ENCODE measurements around the gene PPP6R2. TPM values are rescaled to one million over a fixed set of nuclear protein-coding genes. Genes with fewer than 3 reads are reported as not detected.
"Not testable (repeated sequence)": the region's sequence is repeated elsewhere in the genome, so short reads cannot be mapped to it uniquely, and the experiment has no call there.

PPP6R2 gene
- total RNA-seq, 2 donors from 2014 or later, result 35.3 to 36.0 TPM

DNA sequence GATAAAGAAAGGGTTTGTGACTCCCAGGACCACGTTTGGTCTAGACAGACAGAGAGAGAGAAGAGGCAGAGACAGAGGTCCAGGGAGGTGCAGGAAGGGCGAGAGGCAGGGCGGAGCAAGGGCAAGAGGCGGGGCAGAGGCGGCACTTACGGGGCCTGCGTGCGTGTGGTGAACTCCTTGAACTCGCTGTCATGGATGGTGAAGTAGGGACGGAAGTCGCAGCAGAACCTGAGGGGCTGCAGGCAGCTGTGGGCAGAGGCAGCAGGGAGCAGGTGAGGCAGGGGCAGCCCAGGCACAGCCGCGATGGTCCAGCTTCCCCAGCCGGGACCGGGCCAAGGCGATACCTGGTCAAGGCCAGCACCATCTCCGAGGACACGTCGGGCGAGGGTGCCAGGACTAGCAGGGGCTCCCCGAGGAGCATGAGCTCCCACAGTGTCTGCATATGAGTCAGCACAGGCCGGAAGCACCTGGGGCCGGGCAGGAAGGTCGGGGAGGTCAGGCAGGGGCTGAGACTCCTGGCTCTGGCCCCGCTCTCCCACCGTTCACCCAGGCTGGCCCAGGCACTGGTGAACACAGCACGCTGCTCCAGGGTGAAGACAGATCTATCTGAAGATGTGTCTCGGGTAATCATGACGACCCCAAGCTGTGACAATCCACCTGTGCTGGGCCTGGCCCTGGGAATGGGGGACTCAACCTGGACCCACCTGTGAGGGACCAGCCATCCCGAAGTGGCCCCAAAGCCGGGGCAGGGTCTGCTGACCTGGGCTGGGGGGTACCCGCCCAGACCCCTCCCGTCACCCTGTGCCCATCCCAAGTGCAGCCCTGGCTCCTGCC is 28.5 kb upstream of the PPP6R2 start:
- DNase-seq (ENCODE audit: low spot score), result peak; percentile 89

DNA sequence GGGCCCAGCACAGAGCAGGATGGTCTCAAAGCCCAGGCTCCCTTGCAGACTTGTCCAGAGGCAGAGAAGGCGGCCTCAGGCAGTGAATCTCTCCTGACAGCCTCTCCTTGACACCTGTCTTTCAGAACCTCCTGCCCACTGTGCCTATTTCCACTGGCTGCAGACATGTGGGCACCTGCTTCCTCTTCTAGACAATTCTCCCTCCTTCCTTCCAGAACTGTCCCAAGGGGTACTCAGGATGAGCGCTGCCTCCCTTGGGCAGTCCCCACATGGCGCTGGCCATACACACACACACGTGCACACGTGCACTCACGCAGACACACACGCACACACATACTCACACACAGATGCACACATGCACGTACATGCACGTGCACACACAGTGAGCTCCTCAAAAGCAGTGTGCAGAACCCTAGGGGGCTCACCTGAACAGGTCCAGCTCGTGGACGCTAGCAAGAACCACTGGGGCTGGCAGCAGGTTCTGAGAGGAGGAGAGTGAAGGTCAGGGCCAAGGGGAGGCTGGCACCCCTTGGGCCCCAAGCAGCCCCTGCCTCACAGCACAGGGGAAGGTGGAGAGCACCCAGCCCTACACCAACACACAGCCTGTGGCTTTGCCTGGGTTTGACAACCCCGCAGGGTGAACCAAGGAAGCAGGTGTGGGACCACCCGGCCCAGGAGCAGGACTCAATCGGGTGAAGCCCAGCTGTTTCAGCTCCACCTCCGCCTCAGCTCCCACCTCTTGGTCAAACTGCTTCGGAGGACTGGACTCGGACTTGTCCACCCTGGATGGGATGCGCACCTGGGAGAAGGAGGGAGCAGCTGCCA is 27.6 kb upstream of the PPP6R2 start:
- DNase-seq (ENCODE audit: low spot score), result peak; percentile 54
- intact Hi-C loops (cut with DNase I), result no loop called here

More for the DNA sequence above, 28.5 kb upstream of the PPP6R2 start:
- intact Hi-C loops (cut with DNase I), result no loop called here

DNA sequence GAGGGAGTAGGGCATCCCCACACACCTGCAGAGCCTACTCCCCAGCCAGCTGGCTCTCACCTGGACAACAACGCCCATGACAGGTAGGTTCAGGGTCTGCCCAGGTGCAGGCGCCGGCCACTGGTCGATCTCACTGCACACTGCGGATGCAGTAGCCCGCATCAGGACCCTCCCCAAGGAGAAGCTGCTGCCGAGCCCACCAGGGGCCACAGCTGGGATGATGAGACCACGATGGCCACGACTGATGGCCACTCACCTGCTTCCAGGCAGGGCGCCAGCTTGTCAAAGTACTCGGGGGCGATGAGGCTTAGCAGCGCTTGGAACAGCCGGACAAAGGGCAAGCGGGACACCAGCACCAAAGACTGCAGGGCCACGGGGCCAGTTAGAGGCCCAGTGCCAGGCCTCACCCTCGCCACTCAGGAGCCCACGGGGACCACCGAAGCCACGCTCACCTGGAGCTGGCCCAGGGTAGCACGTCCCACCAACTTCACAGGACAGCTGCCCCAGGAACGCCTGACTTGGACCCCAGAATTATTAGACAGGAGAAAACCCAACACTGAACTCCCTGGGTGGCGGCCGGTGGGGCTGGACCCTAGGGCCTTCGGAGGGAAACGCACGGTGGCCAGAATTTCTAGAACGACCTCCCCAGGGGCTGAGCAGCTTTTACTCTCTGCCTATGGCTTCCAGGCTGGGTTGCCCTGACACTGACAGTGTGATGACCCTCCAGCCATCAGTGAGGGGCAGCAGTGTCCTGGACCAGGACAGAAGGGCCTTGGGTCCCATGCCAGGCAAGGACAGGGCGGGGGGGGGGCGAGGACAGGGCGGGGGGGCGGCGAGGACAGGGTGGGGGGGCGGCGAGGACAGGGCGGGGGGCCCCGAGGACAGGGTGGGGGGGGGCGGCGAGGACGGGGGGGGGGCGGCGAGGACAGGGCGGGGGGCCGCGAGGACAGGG is 26.7 kb upstream of the PPP6R2 start:
- intact Hi-C loops (cut with DNase I), result no loop called here
- DNase-seq (ENCODE audit: low spot score), result peak; percentile 66

DNA sequence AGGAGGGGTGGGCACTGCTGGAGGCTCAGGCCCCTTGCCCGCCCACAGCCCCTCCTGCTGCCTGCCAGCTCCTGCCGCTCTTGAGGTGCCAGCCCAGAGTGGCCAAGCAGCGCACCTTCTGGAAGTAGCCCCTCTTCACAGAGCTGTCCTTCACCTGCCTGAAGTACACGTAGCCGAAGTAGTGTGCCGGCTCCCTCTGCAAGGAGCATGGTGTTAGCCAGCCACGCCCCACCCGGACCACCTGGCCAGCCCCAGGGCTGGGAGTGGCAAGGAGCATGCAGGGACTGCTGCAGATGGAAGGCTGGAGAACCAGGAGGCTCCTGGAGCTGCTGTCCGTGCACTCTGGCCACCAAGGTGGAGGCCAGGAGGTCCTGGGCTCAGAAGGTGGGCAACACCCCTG is 25.9 kb upstream of the PPP6R2 start:
- no peak for DNase-seq (ENCODE audit: low spot score)
- intact Hi-C loops (cut with DNase I), result no loop called here

DNA sequence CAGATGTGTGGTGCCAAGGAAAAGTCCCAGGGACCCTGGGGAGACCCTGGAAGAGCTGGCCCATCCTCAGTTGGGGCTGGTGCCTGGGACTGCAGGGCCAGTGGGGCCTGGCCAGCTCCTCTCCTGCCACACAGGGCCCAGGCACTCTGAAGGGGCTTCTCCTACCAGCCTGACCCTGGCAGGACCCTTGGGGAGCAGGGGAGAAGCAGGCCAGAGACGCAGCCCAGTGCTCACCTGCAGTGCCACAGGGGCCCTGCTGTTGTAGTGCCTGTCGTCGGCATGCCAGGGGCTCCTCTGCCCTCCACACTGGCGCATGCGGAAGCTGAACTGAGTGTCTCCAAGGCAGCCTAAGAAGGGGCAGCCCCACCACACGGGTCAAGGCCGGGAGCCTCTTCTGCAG is 25.5 kb upstream of the PPP6R2 start:
- intact Hi-C loops (cut with DNase I), result no loop called here
- DNase-seq (ENCODE audit: low spot score), result no peak

DNA sequence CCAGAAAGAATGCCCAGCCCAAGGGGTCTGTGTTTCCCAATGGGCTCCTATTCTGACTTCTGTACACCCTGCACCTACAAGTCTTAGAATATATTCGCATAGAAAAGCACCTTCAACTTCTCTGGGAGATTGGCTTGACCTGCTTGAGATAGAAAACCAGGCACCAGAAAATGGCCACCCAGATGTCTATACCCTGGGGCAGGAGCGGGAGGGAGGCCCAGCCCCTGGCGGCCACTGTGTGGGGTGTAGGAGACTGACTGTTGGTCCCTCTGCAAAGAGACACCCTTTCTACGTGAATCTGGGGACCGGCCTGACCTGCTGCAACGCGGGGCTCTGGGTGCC is 24.8 kb upstream of the PPP6R2 start:
- intact Hi-C loops (cut with DNase I), result no loop called here
- DNase-seq (ENCODE audit: low spot score), result no peak

DNA sequence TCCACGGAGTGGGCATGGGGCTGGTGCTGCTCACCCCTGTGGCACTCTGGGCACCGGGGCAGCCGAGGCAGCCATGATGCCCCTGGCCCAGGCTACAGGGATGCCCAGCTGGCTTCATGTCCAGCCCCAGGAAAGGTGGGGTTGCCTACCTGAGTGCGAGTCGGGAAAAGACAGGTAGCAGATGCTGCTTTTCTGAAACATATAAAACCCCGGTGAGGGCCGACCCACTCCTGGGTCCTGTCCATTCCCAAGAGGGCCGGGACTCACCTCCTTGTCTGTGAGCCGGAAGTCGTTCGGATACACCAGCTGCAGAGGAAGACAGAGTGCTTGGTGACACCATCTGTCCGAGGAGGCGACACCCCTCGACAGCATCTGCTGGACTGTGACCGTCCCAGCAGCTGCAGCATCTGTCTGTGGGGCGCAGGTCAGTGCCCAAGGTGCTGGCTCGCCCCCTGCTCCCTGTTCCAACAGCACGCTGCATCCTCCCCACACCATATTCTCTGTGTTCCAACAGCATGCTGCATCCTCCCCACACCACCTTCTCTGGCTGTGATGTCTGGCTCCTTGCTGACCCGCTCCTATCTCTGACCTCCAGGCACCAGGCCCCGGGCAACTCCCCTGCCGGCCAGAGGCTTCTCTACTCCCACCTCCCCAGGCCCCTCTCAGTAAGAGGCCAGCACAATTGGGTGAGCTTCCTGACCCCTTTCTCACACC is 24.3 kb upstream of the PPP6R2 start:
- intact Hi-C loops (cut with DNase I), result no loop called here
- peak; percentile 77 for DNase-seq (ENCODE audit: low spot score)

DNA sequence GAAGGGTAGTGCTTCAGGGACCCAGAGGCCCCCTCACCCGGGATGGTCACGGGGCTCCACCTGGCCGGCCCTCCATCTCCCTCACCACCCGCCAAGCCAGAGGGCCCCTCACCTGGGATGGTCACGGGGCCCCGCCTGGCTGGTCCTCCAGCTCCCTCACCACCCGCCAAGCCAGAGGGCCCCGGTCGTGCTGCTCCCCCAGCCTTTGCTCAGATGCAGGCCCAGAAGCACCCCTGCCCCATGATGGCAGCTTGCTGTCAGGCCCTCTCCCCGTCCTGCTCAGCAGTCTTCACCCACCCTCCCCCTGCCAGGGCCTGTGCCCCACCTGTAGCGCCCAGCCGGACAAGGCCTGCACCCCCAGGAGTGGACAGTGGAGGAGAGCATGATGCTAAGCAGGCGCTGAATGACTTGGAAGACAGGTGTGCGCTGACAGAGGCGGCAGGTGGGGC is 23.6 kb upstream of the PPP6R2 start:
- no peak for DNase-seq (ENCODE audit: low spot score)
- intact Hi-C loops (cut with DNase I), result no loop called here

DNA sequence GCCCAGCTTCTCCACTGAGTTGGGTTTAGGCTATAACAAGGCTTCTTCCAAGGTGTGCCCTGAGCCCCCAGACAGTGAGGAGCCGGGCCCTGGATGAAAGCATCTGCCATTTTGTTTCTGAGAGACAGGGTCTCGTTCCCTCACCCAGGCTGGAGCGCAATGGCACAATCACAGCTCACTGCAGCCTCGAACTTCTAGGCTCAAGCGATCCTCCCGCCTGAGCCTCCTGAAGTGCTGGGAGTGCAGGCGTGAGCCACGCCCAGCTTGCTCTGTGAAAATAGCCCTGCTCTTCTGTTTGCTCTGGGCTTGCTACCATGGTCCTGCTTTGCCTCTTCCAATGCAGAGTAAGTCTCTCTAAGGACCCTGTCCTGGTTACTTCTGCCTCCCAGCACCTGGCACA is 23.0 kb upstream of the PPP6R2 start:
- intact Hi-C loops (cut with DNase I), result no loop called here
- no peak for DNase-seq (ENCODE audit: low spot score)

DNA sequence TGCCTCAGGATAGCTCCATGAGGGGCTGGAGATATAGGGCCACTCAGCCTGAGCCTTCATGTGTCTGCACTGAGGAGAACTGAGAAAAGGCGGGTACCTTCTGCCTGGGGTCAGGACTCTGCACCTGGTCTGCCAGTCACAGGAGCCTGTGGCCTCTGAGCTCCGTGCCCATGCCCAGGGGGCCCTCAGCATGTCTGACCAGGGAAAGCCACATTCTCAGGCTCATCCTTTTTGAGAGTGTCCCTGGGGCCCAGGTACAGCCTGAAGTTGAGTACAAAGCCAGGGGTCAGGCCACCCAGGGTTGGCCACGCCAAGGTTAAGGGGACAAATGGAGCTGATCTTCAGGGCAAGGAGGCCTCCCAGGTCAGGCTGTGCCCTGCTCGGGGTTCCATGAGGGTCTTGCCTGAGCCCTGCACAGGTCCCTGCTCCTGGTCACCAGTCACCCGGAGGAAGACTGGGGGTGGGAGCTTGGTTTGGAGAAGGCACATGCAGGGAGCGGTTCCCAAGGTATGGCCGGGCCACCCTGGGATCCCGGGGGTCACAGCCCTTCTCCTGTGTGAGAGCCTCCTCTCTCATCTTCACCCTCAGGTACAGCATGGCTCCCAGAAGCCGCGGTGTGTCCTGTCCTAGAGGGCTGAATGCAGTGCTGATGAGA is 22.3 kb upstream of the PPP6R2 start:
- DNase-seq (ENCODE audit: low spot score), result no peak
- intact Hi-C loops (cut with DNase I), result no loop called here

DNA sequence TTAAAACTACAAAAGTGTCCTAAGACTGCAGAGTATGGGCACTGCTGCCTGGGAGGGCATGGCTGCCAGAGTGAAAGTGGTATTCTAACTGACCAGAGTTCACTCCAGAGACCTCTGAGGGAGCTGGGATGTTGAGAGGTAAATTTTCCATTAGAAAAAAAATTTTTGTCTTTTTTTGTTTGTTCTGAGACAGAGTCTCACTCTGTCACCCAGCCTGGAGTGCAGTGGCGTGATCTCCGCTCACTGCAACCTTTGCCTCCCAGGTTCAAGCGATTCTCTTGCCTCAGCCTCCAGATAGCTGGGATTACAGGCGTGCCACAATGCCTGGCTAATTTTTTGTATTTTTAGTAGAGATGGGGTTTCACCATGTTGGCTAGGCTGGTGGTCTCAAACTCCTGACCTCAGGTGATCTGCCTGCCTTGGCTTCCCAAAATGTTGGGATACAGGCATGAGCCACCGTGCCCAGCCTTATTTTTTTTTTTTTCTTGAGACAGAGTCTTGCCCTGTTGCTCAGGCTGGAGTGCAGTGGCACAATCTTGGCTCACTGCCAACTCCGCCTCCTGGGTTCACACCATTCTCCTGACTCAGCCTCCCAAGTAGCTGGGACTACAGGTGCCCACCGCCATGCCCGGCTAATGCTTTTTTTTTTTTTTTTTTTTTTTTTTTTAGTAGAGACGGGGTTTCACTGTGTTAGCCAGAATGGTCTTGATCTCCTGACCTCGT is 20.6 kb upstream of the PPP6R2 start:
- intact Hi-C loops (cut with DNase I), result not testable (repeated sequence)
- peak; percentile 81 for DNase-seq (ENCODE audit: low spot score)

DNA sequence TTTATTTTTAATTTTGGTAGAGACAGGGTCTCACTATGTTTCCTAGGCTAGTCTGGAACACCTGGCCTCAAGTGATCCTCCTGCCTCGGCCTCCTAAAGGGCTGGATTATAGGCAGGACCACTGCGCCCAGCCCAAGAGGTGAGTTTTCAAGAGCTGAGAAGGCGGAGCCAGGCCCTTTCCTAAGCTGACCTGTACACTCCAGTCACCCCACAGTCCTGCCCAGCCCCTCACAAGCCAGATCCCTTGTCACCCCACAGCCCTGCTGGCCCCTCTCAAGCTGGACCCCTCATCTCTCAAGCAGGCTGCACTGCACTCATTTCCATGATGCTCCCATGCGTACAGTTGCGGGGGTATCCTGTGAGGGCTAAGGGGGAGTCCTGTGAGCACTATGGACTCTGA is 19.2 kb upstream of the PPP6R2 start:
- intact Hi-C loops (cut with DNase I), result no loop called here

DNA sequence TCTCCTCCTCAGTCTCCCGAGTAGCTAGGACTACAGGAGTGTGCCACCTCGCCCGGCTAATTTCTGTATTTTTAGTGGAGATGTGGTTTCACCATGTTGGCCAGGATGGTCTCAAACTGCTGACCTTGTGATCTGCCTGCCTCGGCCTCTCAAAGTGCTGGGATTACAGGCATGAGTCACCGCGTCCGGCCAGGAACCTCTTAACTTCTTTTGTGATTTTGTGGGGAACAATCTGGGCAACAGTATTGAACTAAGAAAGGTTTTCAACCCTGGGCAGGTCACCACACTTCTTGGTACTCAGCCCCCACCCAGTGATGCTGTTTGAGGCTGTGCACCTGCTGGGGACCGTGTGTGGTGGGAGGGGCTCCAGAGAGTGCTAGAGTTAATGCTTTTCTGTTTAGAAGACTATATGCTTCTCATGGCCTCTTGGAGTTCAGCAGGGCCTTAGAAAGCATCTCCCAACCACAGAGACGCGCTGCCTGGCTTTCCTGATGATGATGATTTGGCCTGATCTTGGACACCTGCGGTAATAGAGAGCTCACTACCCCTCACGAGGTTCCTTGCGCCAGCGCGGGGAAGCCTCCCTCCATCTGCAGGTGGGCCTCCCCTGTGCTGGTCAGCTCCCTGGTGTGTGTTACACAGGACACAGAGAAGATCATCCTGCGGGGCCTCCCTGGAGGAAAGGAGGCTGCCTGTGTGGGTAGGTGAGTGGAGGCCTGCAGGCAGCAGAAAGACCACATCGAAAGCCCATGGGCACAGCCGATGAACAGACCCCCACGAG is 17.5 kb upstream of the PPP6R2 start:
- DNase-seq (ENCODE audit: low spot score), result no peak
- intact Hi-C loops (cut with DNase I), result loop anchor here (5.0 kb wide), 1 partner anchor 48 kb away; no protein-coding TSS in a partner anchor

More for the DNA sequence above, 19.2 kb upstream of the PPP6R2 start:
- no peak for DNase-seq (ENCODE audit: low spot score)

DNA sequence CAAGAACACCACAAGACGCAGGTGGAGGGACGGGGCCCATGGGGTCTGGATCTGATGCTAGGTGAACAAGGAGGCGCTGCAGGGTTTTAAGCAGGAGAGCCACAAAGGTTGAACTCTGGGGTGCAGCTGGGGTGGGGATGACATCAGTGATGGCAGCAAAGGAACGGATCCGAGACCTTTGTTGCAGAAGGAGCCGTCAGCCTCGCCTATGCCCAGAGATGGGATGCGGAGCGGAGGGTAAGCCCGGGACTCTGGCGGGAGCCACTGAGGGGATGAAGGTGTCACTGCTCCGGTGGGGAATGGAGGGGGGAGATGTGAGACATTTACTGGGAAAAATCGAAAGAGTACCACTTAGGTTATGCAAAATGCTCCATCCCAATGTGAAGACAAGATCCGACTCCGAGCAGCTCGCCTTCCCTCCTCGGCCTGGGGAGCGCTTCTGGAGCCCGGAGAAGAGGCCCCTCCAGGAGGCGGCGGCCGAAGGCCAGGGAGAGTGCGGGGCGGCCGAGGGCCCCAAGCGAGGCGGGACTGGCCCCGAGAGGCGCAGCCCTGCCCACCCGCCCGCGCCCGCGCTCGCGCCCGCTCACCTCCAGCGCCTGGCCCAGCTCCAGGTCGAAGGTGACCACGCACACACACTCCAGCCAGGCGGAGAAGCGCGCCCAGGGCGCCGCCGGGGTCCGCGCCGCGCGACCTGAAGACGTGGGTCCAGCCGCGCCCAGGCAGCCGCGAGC is 16.7 kb upstream of the PPP6R2 start:
- intact Hi-C loops (cut with DNase I), result loop anchor here (5.0 kb wide), 1 partner anchor 49 kb away; no protein-coding TSS in a partner anchor

DNA sequence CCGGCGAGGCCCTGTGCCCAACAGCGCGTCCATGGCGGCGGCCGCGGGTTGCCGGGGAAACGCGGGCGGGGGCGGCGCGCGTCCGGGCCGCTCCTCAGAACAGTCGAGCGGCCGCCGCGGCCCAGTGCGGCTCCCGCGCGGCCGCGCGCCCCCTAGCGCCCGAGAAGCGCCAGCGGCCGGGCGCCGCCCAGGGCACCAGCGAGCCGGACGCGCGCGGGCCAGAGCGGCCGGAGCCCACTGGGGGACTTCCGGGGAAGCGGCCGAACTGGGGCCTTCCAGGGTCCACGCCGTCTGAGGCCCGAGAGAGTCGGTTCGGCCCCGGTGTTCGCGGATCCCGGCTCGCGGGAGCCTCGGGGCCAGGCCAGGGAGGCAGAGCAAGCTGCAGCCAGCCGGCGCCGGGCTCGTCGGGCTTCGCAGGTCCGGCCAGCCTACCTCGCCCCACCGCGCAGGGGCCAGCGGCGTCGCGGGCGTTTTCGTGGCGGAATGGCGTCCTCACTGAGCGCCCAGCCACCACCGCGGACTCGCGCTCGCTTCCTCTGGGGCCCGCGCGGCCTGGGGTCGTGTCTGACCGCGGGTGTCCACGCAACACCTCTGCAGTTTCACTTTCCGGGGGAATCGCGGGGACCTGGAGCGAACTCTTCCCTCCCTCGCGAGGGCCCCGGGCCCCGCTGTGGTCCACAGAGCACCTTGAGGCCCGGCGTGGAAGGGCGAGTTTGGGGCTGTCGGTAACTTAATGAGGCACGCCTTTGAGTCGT is 16.0 kb upstream of the PPP6R2 start, which contains the start of gene DENND6B:
DENND6B (minus strand) TSS at position 57 of the 755 bp plus-strand sequence; CDS start at position 33, 24 bp downstream.
- DNase-seq (ENCODE audit: low spot score), result peak; percentile 94
- intact Hi-C loops (cut with DNase I), result loop anchor here (5.0 kb wide), 1 partner anchor 50 kb away; no protein-coding TSS in a partner anchor

More for the DNA sequence above, 16.7 kb upstream of the PPP6R2 start:
- DNase-seq (ENCODE audit: low spot score), result no peak

Measured in posterior vena cava (tissue), 2 donors.